ENCODE data around the gene PTPRN2.

Gene PTPRN2

DNA sequence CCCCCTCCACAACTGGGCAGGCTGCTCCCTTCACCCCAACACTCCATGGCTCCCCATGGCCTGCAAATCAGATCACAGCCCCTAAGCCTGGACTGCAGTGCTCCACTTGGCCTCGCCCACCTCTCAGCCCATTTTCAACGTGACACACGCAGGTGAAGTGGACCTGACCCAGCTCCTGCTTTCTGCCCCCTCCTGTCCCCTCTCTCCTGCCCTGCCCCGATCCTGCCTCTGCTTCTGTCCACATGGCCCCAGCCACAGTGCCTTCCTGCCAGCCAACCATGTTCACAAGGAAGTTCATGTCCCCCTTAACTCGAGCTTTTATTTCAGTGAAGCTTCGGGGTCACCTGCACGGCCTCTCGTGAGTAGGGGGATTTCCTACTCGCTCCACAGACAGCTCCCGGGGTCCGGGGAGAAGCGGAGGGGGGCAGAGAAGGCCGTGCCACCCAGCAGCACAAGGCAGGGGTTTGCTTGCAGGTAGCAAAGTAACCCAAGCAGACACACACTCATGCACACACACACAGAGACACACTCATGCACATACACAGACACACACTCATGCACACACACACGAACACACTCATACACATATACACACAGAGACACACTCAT lies 713.3 kb downstream of the PTPRN2 start:
- no peak for TF ChIP-seq JUND (IDR thresholded peaks at IDR 0.05; ENCODE audit: low read depth)
- in situ Hi-C loops (cut with HindIII; ENCODE audit: low pct_unique_long_range_greater_than_20kb, low sequenced_read_pairs), result no loop called here

DNA sequence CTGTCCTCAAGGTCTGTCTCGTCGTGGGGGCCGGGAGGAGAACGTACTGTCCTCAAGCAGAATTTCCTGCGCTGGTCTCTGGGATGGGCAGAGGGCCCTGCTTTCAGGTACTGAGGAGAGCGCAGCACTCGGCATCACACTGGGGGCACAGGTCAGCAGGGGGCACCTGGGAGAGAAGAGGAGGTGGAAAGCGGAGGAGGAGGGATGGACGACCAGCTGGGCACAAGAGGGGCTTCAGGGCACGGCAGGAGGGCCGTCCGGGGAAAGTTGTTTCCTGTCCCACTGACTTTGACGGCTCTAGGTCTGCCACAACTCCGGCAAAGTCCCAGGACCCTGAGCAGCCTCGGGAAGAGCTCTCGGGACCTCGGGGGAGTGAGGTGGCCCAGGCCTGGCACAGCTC lies 714.0 kb downstream of the PTPRN2 start:
- no peak for DNase-seq (ENCODE audit: low read depth in 1 of 2, low spot score in 1 of 2)
- in situ Hi-C loops (cut with HindIII; ENCODE audit: low pct_unique_long_range_greater_than_20kb, low sequenced_read_pairs), result no loop called here
- no peak for TF ChIP-seq JUND (IDR thresholded peaks at IDR 0.05; ENCODE audit: low read depth)

More for the DNA sequence above, 713.3 kb downstream of the PTPRN2 start:
- no peak for DNase-seq (ENCODE audit: low read depth in 1 of 2, low spot score in 1 of 2)

DNA sequence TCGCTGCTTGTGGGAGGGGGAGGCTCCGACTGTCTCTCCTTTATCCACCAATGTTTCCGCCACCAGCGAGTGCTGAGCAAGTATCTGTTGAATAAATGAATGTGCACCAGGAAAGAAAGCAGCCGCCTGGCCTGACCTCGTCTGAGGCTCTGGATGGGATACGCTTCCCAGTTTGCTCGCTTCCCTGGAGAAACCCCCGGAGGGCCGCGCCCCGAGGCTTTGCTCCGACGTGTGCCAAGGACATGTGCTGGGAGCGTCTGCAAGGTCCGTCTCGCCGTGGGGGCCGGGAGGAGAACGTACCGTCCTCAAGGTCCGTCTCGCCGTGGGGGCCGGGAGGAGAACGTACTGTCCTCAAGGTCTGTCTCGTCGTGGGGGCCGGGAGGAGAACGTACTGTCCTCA lies 714.4 kb downstream of the PTPRN2 start:
- no peak for DNase-seq (ENCODE audit: low read depth in 1 of 2, low spot score in 1 of 2)
- no peak for TF ChIP-seq JUND (IDR thresholded peaks at IDR 0.05; ENCODE audit: low read depth)
- in situ Hi-C loops (cut with HindIII; ENCODE audit: low pct_unique_long_range_greater_than_20kb, low sequenced_read_pairs), result no loop called here

DNA sequence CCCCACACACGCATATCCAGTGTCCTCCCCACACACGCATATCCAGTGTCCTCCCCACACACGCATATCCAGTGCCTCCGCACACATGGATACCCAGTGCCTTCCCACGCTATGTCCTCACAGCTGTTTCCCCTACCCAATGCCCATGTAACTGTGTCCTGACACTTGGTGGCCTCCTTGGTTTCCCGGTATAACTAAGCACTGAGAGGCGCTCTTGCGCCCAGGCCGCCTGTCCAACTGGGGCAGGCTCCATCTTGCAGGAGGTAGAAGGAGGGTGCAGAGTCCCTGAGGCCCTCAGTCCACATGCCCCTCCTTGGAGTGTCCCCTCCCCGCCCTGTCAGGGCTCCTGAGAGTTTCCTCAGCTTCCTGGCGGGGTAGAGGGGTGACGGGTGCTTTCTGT lies 715.2 kb downstream of the PTPRN2 start:
- in situ Hi-C loops (cut with HindIII; ENCODE audit: low pct_unique_long_range_greater_than_20kb, low sequenced_read_pairs), result no loop called here
- DNase-seq (ENCODE audit: low read depth in 1 of 2, low spot score in 1 of 2), result no peak
- no peak for TF ChIP-seq JUND (IDR thresholded peaks at IDR 0.05; ENCODE audit: low read depth)

DNA sequence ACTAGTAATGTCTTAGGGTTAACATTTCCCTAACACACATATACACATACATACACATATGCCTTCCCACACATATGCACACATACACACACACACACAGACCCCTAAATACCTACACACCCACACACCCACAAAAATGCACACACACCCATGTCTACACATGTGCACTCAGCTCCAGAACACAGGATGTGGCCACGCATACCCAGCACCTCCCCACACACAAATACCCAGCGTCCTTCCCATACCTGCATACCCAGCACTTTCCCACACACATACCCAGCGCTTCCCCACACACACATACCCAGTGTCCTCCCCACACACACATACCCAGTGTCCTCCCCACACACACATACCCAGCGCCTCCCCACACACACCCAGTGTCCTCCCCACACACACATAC lies 715.9 kb downstream of the PTPRN2 start:
- TF ChIP-seq JUND (IDR thresholded peaks at IDR 0.05; ENCODE audit: low read depth), result no peak
- no peak for DNase-seq (ENCODE audit: low read depth in 1 of 2, low spot score in 1 of 2)
- in situ Hi-C loops (cut with HindIII; ENCODE audit: low pct_unique_long_range_greater_than_20kb, low sequenced_read_pairs), result no loop called here

DNA sequence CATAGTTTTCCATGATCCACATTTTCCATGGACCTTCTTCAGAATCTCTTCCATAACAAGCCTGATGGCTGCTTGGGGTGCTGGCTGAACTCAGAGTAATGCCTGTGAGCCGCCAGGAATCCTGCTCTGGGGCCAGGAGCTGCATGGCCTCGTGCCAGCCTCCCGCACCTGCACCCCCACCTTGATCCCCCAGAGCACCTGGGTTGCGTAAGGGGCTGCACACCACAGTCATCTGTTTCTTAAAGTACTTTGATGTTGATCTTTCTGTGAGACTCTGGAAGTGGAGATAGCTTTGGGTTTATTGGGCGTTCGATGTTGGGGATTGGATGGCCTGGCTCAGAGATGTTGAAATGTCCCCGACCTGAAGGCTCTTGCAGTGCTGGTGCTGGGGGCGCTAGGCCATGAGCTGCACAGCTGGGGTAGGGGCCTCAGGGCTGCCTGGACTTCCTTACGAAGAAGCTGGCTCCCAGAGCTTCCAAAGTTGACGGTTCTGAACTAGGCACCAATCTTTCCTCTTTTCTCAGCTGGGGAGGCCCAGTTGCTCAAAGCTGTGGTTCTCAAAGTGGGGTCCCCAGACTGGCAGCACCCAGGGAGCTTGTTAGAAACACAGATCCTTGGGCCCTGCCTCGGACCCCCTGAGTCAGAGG lies 716.9 kb downstream of the PTPRN2 start:
- no peak for DNase-seq (ENCODE audit: low read depth in 1 of 2, low spot score in 1 of 2)
- in situ Hi-C loops (cut with HindIII; ENCODE audit: low pct_unique_long_range_greater_than_20kb, low sequenced_read_pairs), result no loop called here
- no peak for TF ChIP-seq JUND (IDR thresholded peaks at IDR 0.05; ENCODE audit: low read depth)

DNA sequence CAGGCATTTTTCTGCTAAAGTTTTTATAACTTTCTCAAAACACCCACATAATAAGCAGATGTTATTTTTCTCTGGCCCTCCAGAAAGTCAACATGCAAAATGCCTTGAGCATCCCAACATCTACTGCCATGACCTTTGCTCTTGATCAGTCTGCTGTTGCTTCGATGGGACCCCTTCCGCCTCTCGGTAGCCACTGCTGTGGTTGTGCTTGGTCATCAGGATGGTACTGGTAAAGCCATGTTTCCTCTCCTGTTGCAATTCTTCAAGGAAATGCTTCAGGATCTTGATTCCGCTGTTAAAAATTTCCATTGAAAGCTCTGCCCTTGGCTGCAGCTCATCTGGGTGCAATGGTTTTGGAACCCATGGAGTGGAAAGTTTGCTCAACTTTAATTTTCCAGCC lies 717.8 kb downstream of the PTPRN2 start:
- no peak for DNase-seq (ENCODE audit: low read depth in 1 of 2, low spot score in 1 of 2)
- no peak for TF ChIP-seq JUND (IDR thresholded peaks at IDR 0.05; ENCODE audit: low read depth)
- in situ Hi-C loops (cut with HindIII; ENCODE audit: low pct_unique_long_range_greater_than_20kb, low sequenced_read_pairs), result no loop called here

DNA sequence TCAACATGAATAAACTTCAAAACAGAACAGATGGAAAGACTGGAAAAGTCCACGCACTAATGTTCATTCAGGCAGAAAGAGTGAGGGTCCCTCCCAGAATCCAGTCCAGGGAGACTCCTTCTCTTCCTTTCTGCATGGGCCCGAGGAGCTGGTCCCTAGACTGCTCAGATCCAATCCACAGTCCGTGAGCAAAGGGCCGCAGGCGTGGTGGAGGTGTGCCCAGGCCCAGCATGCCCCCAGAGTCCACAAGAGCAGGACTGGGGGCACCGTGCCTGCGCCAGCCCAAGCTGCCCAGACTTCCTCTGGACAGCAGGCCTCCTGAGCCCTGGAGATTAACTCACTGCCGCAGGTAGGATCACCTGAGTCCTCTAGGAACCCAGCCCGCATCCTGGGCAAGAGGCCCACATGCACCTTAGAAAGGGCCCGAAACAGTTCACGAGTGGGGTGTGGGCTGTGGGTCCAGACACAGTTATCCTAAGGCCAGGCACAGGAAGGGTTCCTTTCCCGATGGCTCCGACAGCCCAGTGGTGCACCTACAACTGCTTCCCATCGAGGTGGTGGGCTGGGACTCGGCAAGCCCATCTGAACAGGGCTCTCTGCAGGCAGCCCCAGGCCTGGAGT lies 719.8 kb downstream of the PTPRN2 start:
- no peak for TF ChIP-seq JUND (IDR thresholded peaks at IDR 0.05; ENCODE audit: low read depth)
- in situ Hi-C loops (cut with HindIII; ENCODE audit: low pct_unique_long_range_greater_than_20kb, low sequenced_read_pairs), result no loop called here
- no peak for DNase-seq (ENCODE audit: low read depth in 1 of 2, low spot score in 1 of 2)

DNA sequence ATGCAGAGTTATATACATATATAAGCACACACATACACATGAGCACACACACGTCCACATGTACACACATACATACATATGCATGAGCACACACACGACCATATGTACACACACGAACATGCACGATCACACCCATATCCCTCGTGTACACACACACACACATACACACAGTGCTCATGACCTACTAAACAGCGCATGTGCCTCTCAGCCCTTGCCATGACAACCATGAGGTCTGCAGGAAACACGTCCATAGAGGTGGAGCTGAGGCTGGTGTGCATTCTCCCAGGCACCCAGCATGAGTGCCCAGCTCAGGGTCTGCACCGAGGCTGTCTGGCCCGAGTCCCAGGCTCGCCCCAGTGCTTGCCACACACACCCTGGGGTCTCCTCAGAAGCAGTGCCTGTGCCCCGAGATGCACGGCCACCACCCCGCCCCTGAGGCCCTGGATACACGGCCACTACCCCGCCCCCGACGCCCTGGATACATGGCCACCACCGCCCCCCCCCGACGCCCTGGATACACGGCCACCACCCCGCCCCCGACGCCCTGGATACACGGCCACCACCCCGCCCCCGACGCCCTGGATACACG lies 721.2 kb downstream of the PTPRN2 start:
- no peak for TF ChIP-seq JUND (IDR thresholded peaks at IDR 0.05; ENCODE audit: low read depth)
- DNase-seq (ENCODE audit: low read depth in 1 of 2, low spot score in 1 of 2), result no peak
- in situ Hi-C loops (cut with HindIII; ENCODE audit: low pct_unique_long_range_greater_than_20kb, low sequenced_read_pairs), result no loop called here

DNA sequence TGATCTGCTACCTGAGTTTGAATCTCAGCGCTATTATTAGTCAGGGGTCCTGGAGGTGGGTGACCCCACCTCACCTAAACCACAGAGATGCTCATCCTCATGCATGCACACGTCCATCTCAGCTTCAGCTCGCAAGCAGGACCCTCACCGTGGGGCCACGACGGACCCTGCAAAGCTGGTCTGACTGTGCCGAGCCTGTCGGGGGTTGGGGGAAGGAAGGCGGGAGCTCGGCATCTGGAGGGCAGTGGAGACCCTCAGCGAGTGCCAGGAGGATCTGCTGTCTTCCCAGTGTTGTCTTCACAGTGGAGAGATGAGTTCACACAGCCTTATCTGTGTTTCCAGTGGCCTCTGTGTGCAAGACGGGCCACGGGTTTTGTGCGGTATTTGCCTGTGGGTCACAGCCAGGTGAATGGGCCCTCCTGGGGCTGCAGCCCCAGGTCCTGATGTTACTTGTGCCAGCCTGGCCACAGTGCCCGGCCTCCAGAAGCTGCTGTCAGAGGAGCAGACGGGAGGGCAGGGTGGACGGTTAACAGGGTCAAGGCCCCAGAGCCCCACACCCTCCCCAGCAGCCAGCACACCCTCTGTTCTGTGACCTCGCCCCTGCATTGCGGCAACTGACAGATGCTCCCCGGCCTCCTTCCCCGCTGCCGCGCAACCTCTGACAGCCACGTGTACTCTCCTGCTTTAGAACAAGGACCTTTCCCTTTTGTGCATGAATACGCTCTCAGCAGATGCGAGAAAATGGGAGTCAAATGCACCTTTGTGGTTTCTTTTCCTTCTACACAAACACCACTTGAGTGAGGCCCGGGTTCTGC lies 722.1 kb downstream of the PTPRN2 start:
- no peak for TF ChIP-seq JUND (IDR thresholded peaks at IDR 0.05; ENCODE audit: low read depth)
- in situ Hi-C loops (cut with HindIII; ENCODE audit: low pct_unique_long_range_greater_than_20kb, low sequenced_read_pairs), result no loop called here
- no peak for DNase-seq (ENCODE audit: low read depth in 1 of 2, low spot score in 1 of 2)

DNA sequence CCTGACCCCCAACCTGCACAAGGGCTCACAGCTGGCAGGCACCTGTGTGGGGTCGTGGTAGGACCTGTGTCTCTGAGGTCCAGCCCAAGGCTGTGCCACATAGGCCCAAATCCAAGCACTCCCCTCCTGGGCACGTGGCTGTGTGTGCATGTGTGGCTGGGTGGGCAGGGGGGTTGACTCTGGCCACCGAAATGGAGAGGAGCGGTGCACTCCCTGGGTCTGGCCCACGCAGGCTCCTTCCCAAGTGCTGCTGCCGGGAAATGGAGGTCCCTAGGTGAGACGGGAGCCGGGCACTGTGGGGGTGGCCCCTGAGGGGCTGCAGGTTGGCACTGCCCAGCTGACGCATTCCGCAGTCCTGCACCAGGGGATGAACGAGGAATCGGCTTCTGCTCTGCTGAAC lies 722.7 kb downstream of the PTPRN2 start:
- DNase-seq (ENCODE audit: low read depth in 1 of 2, low spot score in 1 of 2), result no peak
- TF ChIP-seq JUND (IDR thresholded peaks at IDR 0.05; ENCODE audit: low read depth), result no peak
- in situ Hi-C loops (cut with HindIII; ENCODE audit: low pct_unique_long_range_greater_than_20kb, low sequenced_read_pairs), result no loop called here

DNA sequence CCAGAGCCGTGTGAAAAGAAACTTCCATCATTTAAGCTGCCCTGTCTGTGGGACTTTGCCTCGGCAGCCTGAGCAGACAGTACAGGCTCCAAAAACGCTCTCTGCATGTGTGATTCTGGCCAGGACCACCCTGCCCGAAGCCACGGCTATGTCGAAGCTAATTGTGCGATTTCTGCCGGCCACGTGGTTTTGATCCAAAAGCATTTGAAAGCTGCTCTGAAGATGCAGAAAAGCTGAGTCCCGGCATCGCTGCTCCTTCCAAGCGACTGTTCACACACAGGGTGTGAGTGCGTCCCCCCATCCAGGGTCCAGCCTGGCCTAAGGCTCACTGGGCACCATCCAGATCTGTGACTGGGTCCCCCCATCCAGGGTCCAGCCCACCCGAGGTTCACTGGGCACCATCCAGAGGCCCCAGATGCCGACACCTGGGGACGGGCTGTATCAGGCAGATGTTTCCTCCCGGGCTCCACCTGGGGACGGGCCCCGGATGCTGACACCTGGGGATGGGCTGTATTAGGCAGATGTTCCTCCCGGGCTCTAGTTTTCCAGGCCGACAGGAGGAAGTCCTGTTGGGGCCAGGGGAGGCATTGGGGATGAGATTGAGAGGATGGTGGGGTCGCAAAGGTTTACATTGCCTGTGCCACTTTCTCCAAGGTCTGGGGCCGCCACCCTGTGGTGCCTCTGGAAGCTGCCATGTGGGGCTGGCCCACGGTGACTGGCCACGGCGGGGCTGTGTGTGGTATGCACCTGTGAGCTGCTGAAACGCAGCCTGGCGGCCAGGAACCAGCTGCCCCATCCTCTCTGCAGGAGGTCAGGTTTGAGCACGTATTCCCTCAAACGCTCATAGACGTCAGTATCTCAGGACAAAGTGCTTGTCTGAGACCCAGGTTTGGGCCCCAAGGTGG lies 723.5 kb downstream of the PTPRN2 start:
- no peak for TF ChIP-seq JUND (IDR thresholded peaks at IDR 0.05; ENCODE audit: low read depth)
- in situ Hi-C loops (cut with HindIII; ENCODE audit: low pct_unique_long_range_greater_than_20kb, low sequenced_read_pairs), result no loop called here
- no peak for DNase-seq (ENCODE audit: low read depth in 1 of 2, low spot score in 1 of 2)

Data from T47D (cell line).